Cortex of kidney (tissue), 1 donor: Measurements from ENCODE around the gene SSTR4.

Source experiments
- DNase-seq: peaks from one replicate; lab custom pipeline; 2025; lab: John Stamatoyannopoulos, UW

Gene SSTR4

GRCh38 chr20:23086931-23087411, 51.9 kb downstream of the SSTR4 start:
- no peak for DNase-seq

- no peak for DNase-seq
Observed at GRCh38 chr20:23087587-23088251, 52.6 kb downstream of the SSTR4 start.
